GM12872 (cell line): ENCODE results near the gene STIMATE.

Experiments used
- TF ChIP-seq, protein P1 (sequence below): IDR thresholded peaks from 3 replicates; pipeline ENCODE4 v1.5.1; 2011; ENCODE audit warnings: low read depth, mild to moderate bottlenecking, low read length, moderate library complexity; ENCODE audit not compliant: insufficient read depth

The STIMATE gene

DNA sequence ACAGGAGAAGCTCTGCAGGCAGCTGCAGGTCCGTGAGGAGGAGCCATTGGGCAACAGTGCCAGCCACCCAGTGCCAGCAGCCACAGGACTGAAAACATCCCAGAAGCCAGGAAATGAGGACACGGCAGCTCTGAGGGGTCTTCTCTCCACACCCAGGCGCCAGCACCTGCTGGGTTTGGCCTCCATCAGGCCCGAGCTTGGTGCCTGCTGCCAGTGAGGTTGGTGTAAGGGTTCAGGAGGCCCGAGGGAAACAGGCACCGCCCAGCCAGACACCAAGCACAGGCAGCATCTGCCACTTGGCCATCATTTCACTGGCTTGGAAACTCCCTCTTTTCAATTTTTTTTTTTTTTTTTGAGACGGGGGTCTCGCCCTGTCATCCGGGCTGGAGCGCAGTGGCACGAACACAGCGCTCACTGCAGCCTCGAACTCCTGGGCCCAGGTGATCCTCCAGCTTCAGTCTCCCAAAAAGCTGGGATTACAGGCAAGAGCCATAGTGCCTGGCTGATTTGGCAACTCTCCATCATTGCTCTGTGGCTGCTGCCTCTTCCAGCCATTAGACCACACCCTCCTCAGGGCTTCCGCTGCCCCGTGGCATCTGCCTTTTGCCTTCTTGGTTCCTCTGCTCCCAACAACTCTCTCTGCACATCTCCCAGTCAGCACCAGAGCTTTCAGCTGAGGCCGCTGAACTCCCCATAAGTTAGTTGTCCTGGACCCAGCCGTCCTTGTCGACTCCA is 104.2 kb downstream of the STIMATE start:
- TF ChIP-seq, protein P1, sequence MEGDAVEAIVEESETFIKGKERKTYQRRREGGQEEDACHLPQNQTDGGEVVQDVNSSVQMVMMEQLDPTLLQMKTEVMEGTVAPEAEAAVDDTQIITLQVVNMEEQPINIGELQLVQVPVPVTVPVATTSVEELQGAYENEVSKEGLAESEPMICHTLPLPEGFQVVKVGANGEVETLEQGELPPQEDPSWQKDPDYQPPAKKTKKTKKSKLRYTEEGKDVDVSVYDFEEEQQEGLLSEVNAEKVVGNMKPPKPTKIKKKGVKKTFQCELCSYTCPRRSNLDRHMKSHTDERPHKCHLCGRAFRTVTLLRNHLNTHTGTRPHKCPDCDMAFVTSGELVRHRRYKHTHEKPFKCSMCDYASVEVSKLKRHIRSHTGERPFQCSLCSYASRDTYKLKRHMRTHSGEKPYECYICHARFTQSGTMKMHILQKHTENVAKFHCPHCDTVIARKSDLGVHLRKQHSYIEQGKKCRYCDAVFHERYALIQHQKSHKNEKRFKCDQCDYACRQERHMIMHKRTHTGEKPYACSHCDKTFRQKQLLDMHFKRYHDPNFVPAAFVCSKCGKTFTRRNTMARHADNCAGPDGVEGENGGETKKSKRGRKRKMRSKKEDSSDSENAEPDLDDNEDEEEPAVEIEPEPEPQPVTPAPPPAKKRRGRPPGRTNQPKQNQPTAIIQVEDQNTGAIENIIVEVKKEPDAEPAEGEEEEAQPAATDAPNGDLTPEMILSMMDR: no peak

DNA sequence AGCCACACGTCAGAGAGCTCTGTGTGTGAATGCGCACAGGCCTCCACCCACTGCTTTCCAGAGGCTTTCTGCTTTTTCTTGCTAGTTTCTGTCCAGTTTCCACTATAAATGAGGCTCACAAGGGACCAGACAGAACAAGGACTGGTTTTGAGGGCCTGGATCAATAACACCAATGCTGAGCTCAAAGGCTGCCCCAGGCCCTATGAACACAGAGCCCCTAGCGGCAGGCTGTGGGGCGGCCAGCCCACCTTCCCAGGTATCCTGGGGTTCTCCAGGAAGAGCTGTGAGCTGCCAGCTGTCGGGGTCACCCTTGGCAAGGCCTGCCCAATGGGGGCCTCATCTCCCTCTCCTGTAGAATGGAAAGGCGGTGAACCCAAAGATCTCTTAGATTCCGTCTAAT is 104.9 kb downstream of the STIMATE start:
- TF ChIP-seq, protein P1: peak; percentile 69

DNA sequence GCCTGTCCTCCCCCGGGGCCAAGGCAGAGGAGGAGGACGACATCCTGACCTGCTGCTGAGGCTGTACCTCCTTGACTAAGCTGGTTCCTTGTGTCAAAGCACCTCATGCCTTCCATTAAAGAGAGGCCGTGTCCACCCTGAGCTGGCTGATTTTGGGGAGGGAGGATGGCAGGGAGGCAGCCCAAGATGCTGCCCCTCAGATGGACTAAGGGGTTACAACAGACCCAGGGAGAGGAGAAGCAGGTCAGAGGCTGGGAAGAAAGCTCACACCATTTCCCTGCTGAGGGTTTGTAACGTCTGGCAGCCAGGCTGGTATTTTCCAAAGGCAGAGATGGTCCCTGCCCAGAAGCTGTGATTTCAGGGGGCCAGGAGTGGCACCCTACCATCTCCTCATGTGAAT is 105.4 kb downstream of the STIMATE start:
- TF ChIP-seq, protein P1: no peak

DNA sequence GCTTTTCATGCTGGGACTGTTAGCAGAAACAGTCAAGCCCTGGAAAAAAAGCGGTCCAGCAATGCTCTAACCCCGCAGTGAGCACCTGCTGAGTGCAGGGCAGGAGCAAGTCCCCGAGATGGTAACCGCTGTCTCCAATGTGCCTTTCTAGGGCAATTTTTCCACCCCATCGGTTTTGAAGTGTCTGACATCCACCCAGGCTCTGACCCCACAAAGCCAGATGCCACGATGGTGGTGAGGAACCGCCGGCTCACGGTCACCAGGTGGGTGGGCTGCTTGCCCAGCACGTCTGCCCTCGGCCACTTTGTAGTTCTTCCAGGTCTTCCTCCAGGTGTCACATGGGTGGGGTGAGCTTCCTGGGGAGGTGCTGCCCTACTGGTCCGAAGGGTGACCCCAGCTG is 106.0 kb downstream of the STIMATE start:
- TF ChIP-seq, protein P1: no peak

DNA sequence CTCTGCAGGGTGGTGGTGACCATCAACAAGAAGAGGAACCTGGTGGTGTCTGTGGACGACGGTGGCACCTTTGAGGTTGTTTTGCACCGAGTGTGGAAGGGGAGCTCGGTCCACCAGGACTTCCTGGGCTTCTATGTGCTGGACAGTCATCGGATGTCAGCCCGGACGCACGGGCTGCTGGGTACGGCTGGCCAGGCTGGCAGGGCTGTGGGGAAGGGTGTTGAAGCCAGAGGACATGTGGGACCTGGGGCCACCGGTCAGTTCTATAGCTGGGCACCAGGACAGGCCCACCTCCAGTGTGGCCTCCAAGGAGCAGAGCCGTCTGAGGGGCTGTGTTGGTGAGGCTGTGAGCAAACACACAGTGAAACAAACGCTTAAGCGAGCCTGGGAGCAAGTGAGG is 106.6 kb downstream of the STIMATE start:
- TF ChIP-seq, protein P1: no peak

DNA sequence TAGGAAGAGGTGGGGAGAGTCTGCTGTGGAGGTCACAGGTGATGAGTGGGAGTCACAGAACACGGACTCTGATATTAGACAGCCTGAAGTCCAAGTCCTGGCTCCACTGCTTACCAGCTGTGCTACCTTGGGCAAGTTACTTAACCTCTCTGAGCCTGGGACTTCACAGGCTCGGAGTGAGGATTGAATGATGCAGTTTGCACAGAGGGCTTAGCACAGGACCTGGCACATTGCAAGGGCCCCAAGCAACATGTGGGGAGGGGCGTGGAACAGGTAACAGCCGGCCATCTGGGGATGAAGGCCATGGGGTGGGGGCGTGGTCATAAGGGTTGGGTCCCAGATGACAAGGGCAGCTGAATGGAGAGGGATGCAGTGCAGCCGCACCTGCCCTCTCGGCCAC is 107.0 kb downstream of the STIMATE start:
- TF ChIP-seq, protein P1: no peak

DNA sequence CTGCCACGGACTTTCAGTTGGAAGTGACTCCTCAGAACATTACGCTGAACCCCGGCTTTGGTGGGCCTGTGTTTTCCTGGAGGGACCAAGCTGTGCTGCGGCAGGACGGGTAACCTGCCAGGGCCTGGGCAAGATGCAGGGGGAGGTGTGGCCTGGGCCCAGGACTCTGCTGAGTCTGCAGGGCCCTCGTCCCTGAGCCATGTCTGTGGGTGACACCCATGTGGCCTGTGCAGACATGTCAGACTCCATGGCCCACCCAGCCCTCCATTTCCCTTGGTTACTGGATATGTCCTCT is 107.7 kb downstream of the STIMATE start:
- TF ChIP-seq, protein P1: no peak
